ENCODE measurements around the gene FOXK2. TPM values are rescaled to one million over a fixed set of nuclear protein-coding genes. Genes with fewer than 3 reads are reported as not detected.
"Not testable (repeated sequence)": the region's sequence is repeated elsewhere in the genome, so short reads cannot be mapped to it uniquely, and the experiment has no call there.

Gene FOXK2
- total and polyA plus RNA-seq, 2 donors (not counting 3 experiments of a cell fraction or from before 2014, with no cell fraction given) = 33.4 to 79.3 TPM

DNA sequence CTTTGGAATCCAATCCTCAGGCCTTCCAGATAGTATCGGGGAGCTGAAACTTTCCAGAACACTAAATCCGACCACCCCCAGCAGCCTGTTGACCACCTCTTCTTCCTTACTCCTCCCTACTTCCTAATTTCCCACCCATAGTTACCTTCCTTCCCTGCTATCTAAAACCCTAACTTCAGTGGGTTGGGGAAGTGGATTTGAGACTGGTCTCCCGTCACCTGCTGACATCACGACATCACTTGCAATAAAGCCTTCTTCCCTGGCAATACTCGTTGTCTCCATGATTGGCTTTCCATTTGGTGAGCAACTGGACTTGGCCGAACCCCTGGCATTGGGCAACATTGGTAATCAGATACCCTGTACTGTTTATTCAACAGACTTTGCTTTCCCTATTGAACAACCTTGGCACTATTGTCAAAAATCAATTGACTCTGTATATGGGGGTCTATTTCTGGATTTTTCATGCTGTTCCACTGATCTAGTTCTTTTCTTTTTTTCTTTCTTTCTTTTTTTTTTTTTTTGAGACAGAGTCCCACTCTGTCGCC, 11.8 kb upstream of the FOXK2 start:
- ChIA-PET POLR2A (no interaction called here), CTCF (interaction anchor here (0.6 to 1.5 kb wide), 3 partner anchors 43 to 374 kb away, joined by 4 read pairs; no protein-coding TSS in a partner anchor)
- dilution Hi-C loops (cut with MboI; ENCODE audit: extremely low pct_ligation_motif_present, low sequenced_read_pairs) = no loop called here
- no peak overlapping the region for H3K4me2 ChIP-seq (ENCODE audit: insufficient read depth, low read length)
- no peaks in the 10 kb centered on the region for H3K4me1 ChIP-seq (ENCODE audit: control insufficient read depth, extremely low read depth, insufficient read depth, low read length)
- no peak for DNase-seq (ENCODE audit: low read depth, low spot score)
- H3K36me3 ChIP-seq (ENCODE audit: control insufficient read depth in 2 of 2, extremely low read depth in 1 of 2, insufficient read depth in 2 of 2, low read length in 2 of 2) = no peaks in the 10 kb centered on the region
- no TSS peak for BruUV-seq (replicated peaks)
- H3K27ac ChIP-seq (ENCODE audit: insufficient read depth, low read depth, low read length) = no peak overlapping the region
- H3K4me3 ChIP-seq (replicated peaks in 1 of 3; ENCODE audit: insufficient read depth in 1 of 3, low read depth in 1 of 3, low read length in 3 of 3) = no peak overlapping the region
- no peaks in the 10 kb centered on the region for H3K79me2 ChIP-seq (ENCODE audit: control insufficient read depth, insufficient read depth, low read length)
- no peak for TF ChIP-seq JUN (IDR thresholded peaks at IDR 0.05; ENCODE audit: borderline replicate concordance, insufficient read depth, insufficient read length, low read depth)
- no peak for TF ChIP-seq POLR2A (IDR thresholded peaks at IDR 0.05; ENCODE audit: low read depth, low read length)
- no peak for TF ChIP-seq POLR2AphosphoS5 (IDR thresholded peaks at IDR 0.05; ENCODE audit: insufficient read depth, low read depth, low read length)
- TF ChIP-seq EZH2 (IDR thresholded peaks at IDR 0.05; ENCODE audit: borderline replicate concordance, low read depth, low read length, severe bottlenecking) = no peak
- TF ChIP-seq FOS (IDR thresholded peaks at IDR 0.05; ENCODE audit: borderline replicate concordance, insufficient read depth, low read length) = no peak
- no peak for TF ChIP-seq GATA2 (IDR thresholded peaks at IDR 0.05; ENCODE audit: insufficient read depth, insufficient read length, low read depth, low read length)
- TF ChIP-seq, protein P1, sequence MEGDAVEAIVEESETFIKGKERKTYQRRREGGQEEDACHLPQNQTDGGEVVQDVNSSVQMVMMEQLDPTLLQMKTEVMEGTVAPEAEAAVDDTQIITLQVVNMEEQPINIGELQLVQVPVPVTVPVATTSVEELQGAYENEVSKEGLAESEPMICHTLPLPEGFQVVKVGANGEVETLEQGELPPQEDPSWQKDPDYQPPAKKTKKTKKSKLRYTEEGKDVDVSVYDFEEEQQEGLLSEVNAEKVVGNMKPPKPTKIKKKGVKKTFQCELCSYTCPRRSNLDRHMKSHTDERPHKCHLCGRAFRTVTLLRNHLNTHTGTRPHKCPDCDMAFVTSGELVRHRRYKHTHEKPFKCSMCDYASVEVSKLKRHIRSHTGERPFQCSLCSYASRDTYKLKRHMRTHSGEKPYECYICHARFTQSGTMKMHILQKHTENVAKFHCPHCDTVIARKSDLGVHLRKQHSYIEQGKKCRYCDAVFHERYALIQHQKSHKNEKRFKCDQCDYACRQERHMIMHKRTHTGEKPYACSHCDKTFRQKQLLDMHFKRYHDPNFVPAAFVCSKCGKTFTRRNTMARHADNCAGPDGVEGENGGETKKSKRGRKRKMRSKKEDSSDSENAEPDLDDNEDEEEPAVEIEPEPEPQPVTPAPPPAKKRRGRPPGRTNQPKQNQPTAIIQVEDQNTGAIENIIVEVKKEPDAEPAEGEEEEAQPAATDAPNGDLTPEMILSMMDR (IDR thresholded peaks at IDR 0.05; ENCODE audit: extremely low read depth in 1 of 2, insufficient read depth in 1 of 2, low read depth in 1 of 2, low read length in 2 of 2) = no peak
- no peak for TF ChIP-seq MYC (IDR thresholded peaks at IDR 0.05; ENCODE audit: low read depth, low read length)
- H3K9me1 ChIP-seq (replicated peaks; ENCODE audit: control insufficient read depth, extremely low read depth, insufficient read depth, low read length) = no peaks in the 10 kb centered on the region
- intact Hi-C loops (cut with micrococcal nuclease) = no loop called here
- H3K9me3 ChIP-seq (replicated peaks; ENCODE audit: control insufficient read depth, insufficient read depth, low read length) = no peaks in the 10 kb centered on the region
- no peak overlapping the region for H3K9ac ChIP-seq (replicated peaks; ENCODE audit: extremely low read depth, insufficient read depth, low read length)
- H4K20me1 ChIP-seq (replicated peaks; ENCODE audit: control insufficient read depth, extremely low read depth, insufficient read depth, low read length) = no peaks in the 10 kb centered on the region
- H3K27me3 ChIP-seq (ENCODE audit: control insufficient read depth in 2 of 2, insufficient read depth in 2 of 2, low read length in 2 of 2) = no peaks in the 10 kb centered on the region
- FAIRE-seq = no peak
- no peak overlapping the region for H2AFZ ChIP-seq (ENCODE audit: low read depth, low read length)

DNA sequence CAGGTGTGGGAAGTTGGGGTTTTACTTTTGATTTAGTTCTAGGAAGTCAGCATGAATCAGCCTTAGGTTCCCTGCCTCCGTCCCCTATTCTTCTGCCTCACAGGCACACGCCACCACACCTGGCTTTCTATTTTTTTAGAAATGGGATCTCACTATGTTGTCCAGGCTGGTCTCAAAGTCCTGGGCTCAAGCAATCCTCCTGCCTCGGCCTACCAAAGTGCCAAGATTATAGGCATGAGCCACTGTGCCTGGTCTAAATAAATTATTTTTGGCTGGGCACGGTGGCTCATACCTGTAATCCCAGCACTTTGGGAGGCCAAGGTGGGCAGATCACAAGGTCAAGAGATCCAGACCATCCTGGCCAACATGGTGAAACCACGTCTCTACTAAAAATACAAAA, 7.9 kb upstream of the FOXK2 start:
- H3K9ac ChIP-seq (replicated peaks; ENCODE audit: extremely low read depth, insufficient read depth, low read length); H3K79me2 ChIP-seq (ENCODE audit: control insufficient read depth, insufficient read depth, low read length); FAIRE-seq; BruUV-seq (replicated peaks); intact Hi-C loops (cut with micrococcal nuclease); dilution Hi-C loops (cut with MboI; ENCODE audit: extremely low pct_ligation_motif_present, low sequenced_read_pairs); H3K27me3 ChIP-seq (ENCODE audit: control insufficient read depth in 2 of 2, insufficient read depth in 2 of 2, low read length in 2 of 2); H3K27ac ChIP-seq (ENCODE audit: insufficient read depth, low read depth, low read length); CTCF ChIA-PET; H3K4me2 ChIP-seq (ENCODE audit: insufficient read depth, low read length); POLR2A ChIA-PET; DNase-seq (ENCODE audit: low read depth, low spot score); H3K4me1 ChIP-seq (ENCODE audit: control insufficient read depth, extremely low read depth, insufficient read depth, low read length); H3K36me3 ChIP-seq (ENCODE audit: control insufficient read depth in 2 of 2, extremely low read depth in 1 of 2, insufficient read depth in 2 of 2, low read length in 2 of 2); H2AFZ ChIP-seq (ENCODE audit: low read depth, low read length); H3K9me3 ChIP-seq (replicated peaks; ENCODE audit: control insufficient read depth, insufficient read depth, low read length); H4K20me1 ChIP-seq (replicated peaks; ENCODE audit: control insufficient read depth, extremely low read depth, insufficient read depth, low read length); H3K4me3 ChIP-seq (replicated peaks in 1 of 3; ENCODE audit: insufficient read depth in 1 of 3, low read depth in 1 of 3, low read length in 3 of 3); H3K9me1 ChIP-seq (replicated peaks; ENCODE audit: control insufficient read depth, extremely low read depth, insufficient read depth, low read length): not testable (repeated sequence)

DNA sequence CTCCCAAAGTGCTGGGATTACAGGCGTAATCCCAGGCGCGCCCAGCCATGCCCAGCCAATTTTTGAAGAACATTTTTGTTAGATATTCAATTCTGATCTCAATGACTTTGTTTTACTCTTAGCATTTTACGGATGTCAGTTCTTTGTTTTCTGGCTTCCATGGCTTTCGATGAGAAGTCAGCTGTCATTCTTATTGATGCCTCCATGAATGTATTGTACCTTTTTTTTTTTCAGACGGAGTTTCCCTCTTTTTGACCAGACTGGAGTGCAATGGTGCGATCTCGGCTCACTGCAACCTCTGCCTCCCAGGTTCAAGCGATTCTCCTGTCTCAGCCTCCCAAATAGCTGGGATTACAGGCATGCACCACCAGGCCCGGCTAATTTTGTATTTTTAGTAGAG, 5.7 kb upstream of the FOXK2 start:
- H3K9ac ChIP-seq (replicated peaks; ENCODE audit: extremely low read depth, insufficient read depth, low read length); H3K27ac ChIP-seq (ENCODE audit: insufficient read depth, low read depth, low read length); H3K4me3 ChIP-seq (replicated peaks in 1 of 3; ENCODE audit: insufficient read depth in 1 of 3, low read depth in 1 of 3, low read length in 3 of 3); H3K36me3 ChIP-seq (ENCODE audit: control insufficient read depth in 2 of 2, extremely low read depth in 1 of 2, insufficient read depth in 2 of 2, low read length in 2 of 2); intact Hi-C loops (cut with micrococcal nuclease); H3K27me3 ChIP-seq (ENCODE audit: control insufficient read depth in 2 of 2, insufficient read depth in 2 of 2, low read length in 2 of 2); H3K4me2 ChIP-seq (ENCODE audit: insufficient read depth, low read length); dilution Hi-C loops (cut with MboI; ENCODE audit: extremely low pct_ligation_motif_present, low sequenced_read_pairs); BruUV-seq (replicated peaks); CTCF ChIA-PET; H4K20me1 ChIP-seq (replicated peaks; ENCODE audit: control insufficient read depth, extremely low read depth, insufficient read depth, low read length); DNase-seq (ENCODE audit: low read depth, low spot score); POLR2A ChIA-PET; H3K79me2 ChIP-seq (ENCODE audit: control insufficient read depth, insufficient read depth, low read length); H2AFZ ChIP-seq (ENCODE audit: low read depth, low read length); FAIRE-seq; H3K4me1 ChIP-seq (ENCODE audit: control insufficient read depth, extremely low read depth, insufficient read depth, low read length); H3K9me3 ChIP-seq (replicated peaks; ENCODE audit: control insufficient read depth, insufficient read depth, low read length); H3K9me1 ChIP-seq (replicated peaks; ENCODE audit: control insufficient read depth, extremely low read depth, insufficient read depth, low read length): not testable (repeated sequence)

Measured in endothelial cell of umbilical vein (primary cell).